HG03039 (cell line): ENCODE data around the gene GLI1.
"Not testable (repeated sequence)": the region's sequence is repeated elsewhere in the genome, so short reads cannot be mapped to it uniquely, and the experiment has no call there.

Experiments
- ATAC-seq: cut with Tn5 transposase; IDR thresholded peaks from one replicate; pipeline ENCODE4 v1.9.1; 2021; ENCODE audit warnings: mild to moderate bottlenecking, moderate library complexity; ENCODE audit not compliant: unreplicated experiment

GLI1 gene

DNA sequence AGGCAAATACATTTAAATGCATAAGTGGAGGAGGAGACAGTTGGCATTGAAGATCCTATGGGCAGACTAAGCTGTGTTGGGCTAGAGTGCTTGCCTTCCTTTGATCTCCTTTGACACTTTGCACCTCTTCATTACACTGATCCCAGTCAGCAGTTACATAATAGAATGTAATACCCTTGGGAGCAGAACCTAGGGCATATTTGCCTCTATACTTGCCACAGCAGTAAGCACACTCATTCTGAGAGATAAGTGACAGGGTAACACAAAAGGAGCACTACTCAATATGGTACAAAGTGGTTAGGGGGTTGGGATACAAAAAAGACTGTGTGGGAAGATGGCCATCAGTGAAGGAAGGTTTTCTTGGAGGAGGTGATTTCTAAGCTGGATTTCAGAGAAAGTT, 37.2 kb downstream of the GLI1 start:
- no peak for ATAC-seq

DNA sequence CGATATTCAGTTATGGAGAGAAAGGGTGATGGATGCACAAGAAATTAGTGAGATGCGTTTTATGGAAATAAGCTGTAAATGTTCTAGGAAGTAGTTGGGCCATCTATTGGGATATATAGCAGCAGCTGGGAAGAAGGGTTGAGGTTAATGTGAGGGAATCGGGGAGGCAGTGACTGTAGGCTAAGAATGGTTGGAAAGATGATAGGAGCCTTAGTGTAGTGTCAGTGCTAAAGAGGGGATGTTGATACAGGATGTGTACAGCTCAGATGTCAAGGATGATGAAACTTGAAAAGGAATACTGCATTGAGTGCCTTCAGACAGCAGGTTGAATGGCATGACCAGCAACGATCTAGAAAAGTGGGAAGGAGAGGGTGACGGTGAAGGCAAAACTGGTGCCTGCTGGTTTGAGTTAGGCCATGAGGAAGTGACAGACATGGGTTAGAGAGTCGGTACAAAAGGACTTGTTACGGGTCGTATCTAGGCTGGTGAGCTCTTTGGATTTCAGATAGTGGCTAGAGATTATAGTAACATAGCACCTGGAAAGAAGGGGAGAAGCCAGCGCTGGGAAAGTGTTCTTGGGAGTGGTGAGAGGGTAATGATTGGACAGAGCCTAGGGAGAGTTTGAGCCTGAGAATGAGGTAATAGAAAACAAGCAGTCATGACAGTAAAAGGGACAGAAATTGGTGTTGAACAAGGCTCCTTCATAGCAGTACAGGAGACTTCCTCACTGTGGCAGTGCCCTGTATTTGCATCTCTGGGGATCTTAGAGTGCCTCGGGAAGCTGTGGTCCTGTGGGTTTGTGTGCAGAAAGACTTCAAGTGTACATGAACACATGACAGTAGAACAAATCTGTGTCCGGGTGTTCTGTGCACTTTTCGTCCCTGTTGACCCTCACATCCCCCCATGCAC, 37.9 kb downstream of the GLI1 start:
- ATAC-seq = no peak

DNA sequence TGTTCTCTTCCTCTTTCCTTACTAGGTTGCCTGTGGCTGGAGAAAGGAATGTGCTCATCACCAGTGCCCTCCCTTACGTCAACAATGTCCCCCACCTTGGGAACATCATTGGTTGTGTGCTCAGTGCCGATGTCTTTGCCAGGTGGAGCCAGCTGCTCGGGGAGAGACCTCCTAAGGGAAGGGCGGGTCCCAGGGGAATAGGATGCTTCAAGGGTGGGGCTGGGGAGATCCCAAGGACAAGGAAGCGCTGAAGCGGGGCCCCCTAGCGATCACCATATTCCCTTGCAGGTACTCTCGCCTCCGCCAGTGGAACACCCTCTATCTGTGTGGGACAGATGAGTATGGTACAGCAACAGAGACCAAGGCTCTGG, 38.5 kb downstream of the GLI1 start:
- no peak for ATAC-seq

DNA sequence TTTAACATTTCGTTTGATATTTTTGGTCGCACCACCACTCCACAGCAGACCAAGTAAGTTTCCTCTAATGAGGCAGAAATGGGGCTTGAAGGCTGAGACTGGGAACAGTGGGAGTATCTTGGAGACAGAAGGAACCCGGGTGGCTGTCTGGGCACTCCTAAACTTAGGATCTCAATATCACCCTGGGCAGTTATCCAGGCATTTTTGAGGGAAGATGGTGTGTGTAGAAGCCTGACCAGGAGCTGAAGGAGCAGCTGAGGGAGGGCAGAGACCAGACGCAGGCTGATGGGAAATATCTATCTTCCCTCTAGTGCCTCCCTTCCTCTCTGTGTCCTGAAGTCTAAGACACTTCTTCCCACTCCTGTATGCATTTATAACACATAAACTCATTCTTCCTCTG, 39.0 kb downstream of the GLI1 start:
- no peak for ATAC-seq

DNA sequence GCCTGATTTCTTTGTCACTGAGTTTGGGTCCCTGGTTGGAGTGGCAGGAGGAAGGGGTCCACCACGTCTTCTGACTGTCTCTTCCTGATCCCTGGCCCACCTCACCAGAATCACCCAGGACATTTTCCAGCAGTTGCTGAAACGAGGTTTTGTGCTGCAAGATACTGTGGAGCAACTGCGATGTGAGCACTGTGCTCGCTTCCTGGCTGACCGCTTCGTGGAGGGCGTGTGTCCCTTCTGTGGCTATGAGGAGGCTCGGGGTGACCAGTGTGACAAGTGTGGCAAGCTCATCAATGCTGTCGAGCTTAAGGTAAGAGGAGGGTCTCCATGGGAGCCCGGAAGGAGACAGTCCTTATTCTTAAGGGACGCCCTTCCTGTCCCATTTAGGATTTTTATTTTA, 40.6 kb downstream of the GLI1 start:
- ATAC-seq = no peak

DNA sequence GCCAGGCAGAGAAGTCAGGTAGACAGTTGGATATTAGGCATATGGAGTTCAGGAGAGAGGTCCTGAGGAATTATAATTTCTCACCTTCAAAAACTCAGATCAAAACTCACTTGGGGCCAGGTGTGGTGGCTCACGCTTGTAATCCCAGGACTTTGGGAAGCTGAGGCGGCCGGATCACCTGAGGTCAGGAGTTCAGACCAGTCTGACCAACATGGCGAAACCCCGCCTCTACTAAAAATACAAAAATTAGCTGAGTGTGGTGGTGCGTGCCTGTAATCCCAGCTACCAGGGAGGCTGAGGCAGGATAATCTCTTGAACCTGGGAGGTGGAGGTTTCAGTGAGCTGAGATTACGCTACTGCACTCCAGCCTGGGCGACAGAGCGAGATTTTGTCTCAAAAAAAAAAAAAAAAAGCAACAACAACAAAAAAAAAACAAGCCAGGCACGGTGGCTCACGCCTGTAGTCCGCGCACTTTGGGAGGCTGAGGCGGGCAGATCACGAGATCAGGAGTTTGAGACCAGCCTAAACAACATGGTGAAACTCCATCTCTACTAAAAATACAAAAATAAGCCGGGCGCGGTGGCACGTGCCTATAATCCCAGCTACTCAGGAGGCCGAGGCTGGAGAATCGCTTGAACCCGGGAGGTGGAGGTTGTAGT, 42.9 kb downstream of the GLI1 start:
- not testable (repeated sequence) for ATAC-seq

DNA sequence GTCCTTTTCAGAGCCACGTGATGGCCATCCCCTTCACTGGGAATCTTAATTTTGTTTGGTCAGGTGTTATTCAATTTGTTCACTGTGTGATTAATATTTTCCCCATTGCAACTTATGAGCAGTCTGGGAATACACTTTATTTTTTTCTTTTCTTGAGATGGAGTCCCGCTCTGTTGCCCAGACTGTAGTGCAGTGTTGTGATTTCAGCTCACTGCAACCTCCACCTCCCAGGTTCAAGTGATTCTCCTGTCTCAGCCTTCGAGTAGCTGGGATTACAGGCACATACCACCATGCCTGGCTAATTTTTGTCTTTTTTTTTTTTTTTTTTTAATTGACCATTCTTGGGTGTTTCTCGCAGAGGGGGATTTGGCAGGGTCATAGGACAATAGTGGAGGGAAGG, 47.0 kb downstream of the GLI1 start:
- ATAC-seq = not testable (repeated sequence)

DNA sequence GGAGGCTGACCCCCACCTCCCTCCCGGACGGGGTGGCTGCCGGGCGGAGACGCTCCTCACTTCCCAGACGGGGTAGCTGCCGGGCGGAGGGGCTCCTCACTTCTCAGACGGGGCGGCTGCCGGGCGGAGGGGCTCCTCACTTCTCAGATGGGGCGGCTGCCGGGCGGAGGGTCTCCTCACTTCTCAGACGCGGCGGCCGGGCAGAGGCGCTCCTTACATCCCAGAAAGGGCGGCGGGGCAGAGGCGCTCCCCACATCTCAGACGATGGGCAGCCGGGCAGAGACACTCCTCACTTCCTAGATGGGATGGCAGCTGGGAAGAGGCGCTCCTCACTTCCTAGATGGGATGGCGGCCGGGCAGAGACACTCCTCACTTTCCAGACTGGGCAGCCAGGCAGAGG, 48.2 kb downstream of the GLI1 start:
- ATAC-seq = not testable (repeated sequence)

DNA sequence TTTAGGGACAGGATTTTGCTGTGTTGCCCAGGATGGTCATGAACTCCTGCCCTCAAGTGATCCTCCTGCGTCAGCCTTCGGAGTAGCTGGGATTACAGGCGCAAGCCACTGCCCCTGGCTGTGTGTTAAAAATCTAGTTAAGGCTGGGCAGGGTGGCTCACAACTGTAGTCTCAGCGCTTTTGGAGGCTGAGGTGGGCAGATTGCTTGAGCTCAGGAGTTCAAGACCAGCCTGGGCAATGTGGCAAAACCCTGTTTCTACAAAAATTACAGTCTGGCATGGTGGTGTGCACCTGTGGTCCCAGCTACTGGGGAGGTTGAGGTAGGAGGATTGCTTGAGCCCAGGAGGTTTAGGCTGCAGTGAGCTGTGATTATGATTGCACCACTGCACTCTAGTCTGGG, 51.6 kb downstream of the GLI1 start:
- ATAC-seq = no peak

DNA sequence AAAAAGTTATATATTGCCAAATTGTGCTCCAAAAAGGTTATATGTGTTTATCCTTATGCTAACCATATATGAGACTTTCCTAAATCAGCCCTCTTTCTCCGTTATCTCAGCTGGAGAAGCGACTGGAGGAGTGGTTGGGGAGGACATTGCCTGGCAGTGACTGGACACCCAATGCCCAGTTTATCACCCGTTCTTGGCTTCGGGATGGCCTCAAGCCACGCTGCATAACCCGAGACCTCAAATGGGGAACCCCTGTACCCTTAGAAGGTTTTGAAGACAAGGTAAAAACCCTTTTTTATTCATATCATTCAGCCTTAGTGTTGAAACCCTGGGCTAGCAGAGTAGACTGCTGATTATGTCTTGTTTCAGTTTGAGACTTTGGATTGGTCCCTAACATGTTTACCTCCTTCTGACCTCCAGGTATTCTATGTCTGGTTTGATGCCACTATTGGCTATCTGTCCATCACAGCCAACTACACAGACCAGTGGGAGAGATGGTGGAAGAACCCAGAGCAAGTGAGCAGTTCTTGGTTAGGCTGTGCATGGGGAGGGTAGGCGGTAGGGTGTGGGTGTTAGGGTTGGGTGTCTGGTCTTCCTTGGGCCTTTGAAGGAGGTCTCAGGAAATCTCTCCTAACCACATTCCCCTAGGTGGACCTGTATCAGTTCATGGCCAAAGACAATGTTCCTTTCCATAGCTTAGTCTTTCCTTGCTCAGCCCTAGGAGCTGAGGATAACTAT, 52.2 kb downstream of the GLI1 start:
- ATAC-seq = no peak

DNA sequence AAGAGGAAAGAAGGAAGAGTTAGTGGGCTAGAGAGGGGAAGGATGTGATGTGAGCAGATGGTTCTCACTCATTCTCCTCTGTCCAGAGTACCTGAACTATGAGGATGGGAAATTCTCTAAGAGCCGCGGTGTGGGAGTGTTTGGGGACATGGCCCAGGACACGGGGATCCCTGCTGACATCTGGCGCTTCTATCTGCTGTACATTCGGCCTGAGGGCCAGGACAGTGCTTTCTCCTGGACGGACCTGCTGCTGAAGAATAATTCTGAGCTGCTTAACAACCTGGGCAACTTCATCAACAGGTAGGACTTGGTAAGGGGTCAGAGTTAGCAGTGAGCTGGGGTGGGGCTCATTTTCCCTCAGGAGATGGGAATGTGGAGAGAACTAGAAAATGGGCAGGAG, 53.1 kb downstream of the GLI1 start:
- no peak for ATAC-seq

DNA sequence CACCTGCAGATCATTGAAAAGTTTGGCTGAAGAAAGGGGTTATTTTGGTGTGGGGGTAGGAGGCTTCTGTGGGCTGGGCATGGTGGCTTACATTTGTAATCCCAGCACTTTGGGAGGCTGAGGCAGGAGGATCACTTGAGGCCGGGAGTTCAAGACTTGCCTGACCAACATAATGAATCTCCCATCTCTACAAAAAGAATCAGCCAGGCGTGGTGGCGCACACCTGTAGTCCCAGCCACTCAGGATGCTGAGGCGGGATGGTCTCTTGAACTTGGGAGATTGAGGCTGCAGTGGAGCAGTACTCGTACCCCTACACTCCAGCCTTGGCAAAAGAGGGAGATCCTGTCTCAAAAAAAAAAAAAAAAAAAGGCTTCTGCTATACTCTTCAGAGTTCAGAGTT, 53.7 kb downstream of the GLI1 start:
- ATAC-seq = no peak

DNA sequence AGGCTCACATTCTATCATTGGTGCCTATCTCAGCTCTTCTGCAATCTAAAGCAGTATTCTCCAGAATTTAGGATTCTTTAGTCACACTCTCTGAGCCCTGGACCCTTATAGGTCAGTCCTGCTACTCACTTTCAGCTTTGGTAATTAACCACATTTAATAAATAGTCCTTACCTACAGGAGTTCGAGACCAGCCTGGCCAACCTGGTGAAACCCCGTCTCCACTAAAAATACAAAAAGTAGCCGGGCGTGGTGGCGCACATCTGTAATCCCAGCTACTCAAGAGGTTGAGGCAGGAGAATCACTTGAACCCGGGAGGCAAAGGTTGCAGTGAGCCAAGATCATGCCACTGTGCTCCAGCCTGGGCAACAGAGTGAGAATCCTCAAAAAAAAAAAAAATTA, 54.1 kb downstream of the GLI1 start:
- ATAC-seq = not testable (repeated sequence)

DNA sequence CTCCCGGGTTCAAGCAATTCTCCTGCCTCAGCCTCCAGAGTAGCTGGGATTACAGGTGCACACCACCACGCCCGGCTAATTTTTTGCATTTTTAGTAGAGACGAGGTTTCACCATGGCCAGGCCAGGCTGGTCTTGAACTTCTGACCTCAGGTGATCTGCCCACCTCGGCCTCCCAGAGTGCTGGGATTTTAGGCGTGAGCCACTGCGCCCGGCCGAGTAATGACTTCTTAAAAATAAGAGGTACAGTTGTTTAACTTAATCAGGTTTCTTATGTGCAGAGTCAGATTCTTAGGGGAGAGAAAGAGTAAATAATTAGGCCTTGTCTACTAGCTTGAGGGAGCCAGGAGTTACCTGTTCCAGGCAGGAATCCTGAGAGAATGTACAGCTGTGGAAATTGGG, 54.7 kb downstream of the GLI1 start:
- ATAC-seq = not testable (repeated sequence)

DNA sequence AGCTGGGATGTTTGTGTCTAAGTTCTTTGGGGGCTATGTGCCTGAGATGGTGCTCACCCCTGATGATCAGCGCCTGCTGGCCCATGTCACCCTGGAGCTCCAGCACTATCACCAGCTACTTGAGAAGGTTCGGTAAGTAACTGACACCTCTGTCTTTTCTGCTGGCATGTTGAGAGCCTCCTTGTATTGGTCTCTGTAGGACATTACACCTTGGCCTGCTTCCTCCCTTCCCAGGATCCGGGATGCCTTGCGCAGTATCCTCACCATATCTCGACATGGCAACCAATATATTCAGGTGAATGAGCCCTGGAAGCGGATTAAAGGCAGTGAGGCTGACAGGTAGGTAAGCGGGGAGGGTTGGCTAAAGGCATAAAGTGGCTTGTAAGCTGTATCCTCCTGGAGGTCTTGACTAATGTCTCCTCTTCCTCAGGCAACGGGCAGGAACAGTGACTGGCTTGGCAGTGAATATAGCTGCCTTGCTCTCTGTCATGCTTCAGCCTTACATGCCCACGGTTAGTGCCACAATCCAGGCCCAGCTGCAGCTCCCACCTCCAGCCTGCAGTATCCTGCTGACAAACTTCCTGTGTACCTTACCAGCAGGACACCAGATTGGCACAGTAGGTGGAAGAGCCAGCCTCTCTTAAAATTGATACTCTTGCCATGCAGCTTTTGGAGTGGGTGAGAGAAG, 55.3 kb downstream of the GLI1 start:
- ATAC-seq = no peak

DNA sequence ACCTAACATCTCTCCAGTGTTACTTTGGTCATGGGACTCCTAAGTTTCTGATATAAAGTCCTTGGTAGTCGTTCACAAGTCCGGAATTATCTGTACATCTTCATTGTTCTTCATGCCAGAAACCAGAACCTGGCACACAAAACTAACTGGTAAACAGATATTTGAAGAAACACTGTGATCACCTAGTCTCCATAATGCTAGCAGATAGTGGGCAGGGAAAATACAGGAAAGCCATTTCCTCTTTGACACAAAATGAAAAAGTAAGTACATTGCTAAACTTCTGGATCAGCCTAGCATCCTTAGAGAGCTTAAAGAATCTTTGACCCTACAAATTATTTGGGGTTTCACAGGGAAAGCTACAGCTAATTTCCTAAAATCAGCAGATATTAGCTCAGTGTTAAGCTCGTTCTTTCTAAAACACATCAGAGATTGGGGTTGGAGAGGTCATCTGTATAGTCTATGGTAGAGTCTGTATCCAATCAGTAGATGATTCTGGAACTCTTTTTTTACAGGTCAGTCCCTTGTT, 55.9 kb downstream of the GLI1 start:
- ATAC-seq = no peak

DNA sequence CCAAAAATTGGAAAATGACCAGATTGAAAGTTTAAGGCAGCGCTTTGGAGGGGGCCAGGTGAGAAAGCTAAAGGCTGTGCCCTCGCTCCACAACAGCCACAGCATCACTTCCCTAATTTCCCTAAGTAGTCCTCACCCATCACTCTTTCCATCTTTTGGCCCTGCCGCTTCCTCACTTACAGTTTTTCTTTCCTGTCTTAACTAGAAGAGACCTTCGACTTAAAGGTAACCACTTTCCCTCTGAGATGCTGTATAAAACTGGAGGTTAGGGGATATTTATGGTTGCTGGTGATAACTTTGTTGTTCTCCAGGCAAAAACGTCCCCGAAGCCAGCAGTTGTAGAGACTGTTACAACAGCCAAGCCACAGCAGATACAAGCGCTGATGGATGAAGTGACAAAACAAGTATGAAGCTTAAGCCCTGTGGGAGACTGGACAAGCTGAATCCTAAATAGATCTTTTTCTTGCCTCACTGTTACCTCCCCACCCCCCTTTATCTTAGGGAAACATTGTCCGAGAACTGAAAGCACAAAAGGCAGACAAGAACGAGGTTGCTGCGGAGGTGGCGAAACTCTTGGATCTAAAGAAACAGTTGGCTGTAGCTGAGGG, 56.5 kb downstream of the GLI1 start:
- ATAC-seq = no peak

DNA sequence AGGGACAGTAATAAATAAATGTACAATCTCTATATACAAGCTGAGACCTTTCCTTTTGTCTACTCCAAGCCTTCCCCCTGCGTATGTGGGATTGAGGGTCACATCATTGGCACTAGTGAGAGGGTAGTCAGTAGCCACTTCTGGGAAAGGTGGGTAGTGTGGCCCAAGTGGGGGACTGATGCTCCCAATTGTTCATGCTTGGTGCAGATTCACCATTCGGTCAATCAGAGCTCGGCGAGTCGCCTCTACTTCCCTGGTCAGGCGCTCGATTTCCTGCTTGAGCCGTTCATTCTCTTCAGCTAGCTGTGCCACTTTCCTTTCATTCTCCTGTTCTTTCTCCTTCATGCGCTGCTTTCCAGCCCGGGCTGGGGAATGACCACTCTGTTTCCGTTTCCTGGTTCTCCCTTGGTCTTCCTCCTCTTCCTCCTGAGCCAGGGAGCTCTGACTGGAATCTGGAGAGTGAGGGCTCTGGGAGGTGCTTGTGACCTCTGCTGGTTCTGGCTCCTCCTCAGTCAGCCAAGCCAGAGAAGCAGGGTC, 57.1 kb downstream of the GLI1 start:
- no peak for ATAC-seq

DNA sequence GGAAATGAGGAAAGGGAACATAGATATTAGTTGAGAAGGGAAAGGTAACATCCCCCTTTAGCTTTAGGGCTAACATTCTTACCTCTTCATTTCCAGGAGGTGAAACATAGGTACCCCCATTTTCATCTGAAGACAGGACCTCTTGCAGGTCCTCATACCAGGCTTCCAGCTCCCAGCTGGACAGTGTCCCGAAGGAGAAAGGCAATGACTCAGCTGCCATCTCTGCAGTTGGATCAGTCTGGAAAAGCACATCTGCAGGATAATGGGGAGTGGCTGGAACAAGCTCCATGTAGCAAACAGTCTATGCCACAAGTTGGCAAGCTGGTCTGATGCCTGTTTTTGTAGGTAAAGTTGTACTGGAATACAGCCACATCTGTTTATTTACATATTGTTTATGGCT, 57.6 kb downstream of the GLI1 start:
- no peak for ATAC-seq

DNA sequence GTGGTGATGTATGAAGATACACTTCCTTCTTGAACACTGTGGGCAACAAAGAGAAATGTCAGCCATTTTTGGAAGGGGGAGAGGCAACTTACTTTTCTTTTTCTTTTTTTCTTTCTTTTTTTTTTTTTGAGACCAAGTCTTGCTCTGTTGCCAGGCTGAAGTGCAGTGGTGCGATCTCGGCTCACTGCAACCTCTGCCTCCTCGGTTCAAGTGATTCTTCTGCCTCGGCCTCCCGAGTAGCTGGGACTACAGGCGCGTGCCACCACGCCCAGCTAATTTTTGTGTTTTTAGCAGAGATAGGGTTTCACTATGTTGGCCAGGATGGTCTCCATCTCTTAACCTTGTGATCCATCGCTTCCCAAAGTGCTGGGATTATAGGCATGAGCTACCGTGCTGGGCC, 58.1 kb downstream of the GLI1 start:
- not testable (repeated sequence) for ATAC-seq
